Endothelial cell of umbilical vein (primary cell): ENCODE data around the gene CHRNA1. TPM values are rescaled to one million over a fixed set of nuclear protein-coding genes. Genes with fewer than 3 reads are reported as not detected.

Source experiments
- BruUV-seq: library from RNA; stranded (reverse); fragments of 400-500 nt; replicated peaks from 2 replicates; lab custom pipeline; 2021; lab: Mats Ljungman, UMichigan
- CTCF ChIA-PET: fragments of 300-600, 350-600 bp; sonication (Branson Sonifier 250); formaldehyde crosslinking; loops from one replicate; lab custom pipeline; 2021; ENCODE audit warnings: antibody characterized with exemption, inconsistent platforms; lab: Charles Lee
- POLR2A ChIA-PET: fragments of 300-600, 350-600 bp; sonication (Branson Sonifier 250); formaldehyde crosslinking; loops from one replicate; lab custom pipeline; 2021; ENCODE audit warnings: antibody characterized with exemption, inconsistent platforms; lab: Charles Lee
- DNase-seq: peaks from one replicate; pipeline ENCODE4 v3.0.0-alpha.2; 2011; ENCODE audit warnings: low read depth, low spot score
- FAIRE-seq: peaks from 2 replicates; lab custom pipeline; 2011; peaks lifted over from hg19 to GRCh38; lab: Jason Lieb, UNC
- H2AFZ ChIP-seq: 2 replicates; pipeline ENCODE4 v1.6.0; 2012; ENCODE audit warnings: low read depth, low read length, control low read depth, inconsistent platforms
- H3K27ac ChIP-seq: 2 replicates; pipeline ENCODE4 v1.5.1; 2011; ENCODE audit warnings: low read depth, mild to moderate bottlenecking, control low read depth, low read length, moderate library complexity; ENCODE audit not compliant: insufficient read depth
- H3K27me3 ChIP-seq, 2 experiments: 2 replicates each; pipeline versions ENCODE4 v1.6.0 to v1.6.1; 2011; ENCODE audit warnings: low read length in 2 of 2, mixed read lengths in 1 of 2; ENCODE audit not compliant: control insufficient read depth in 2 of 2, insufficient read depth in 2 of 2
- H3K36me3 ChIP-seq, 2 experiments: 2 replicates in 1 of 2; 3 replicates in 1 of 2; pipeline ENCODE4 v1.5.1; 2011; ENCODE audit warnings: low read length in 2 of 2, mild to moderate bottlenecking in 1 of 2, moderate library complexity in 1 of 2; ENCODE audit not compliant: control insufficient read depth in 2 of 2, insufficient read depth in 2 of 2; ENCODE audit errors: extremely low read depth in 1 of 2
- H3K4me1 ChIP-seq: 3 replicates; pipeline ENCODE4 v1.5.1; 2011; ENCODE audit warnings: mild to moderate bottlenecking, low read length; ENCODE audit not compliant: control insufficient read depth, insufficient read depth; ENCODE audit errors: extremely low read depth
- H3K4me2 ChIP-seq: 2 replicates; pipeline ENCODE4 v1.6.1; 2011; ENCODE audit warnings: low read length, control low read depth, mixed read lengths; ENCODE audit not compliant: insufficient read depth
- H3K4me3 ChIP-seq, 3 experiments: fragments of 200-600 bp in 1 of 3; sonication (generic), shearing (Covaris generic) in 1 of 3; replicated peaks in 1 of 3; 2 replicates each; pipeline ENCODE4 v1.5.1; 2011 to 2016; ENCODE audit warnings: control low read depth in 3 of 3, low read length in 3 of 3, mild to moderate bottlenecking in 2 of 3, inconsistent platforms in 1 of 3, low read depth in 1 of 3, moderate library complexity in 1 of 3; ENCODE audit not compliant: insufficient read depth in 1 of 3
- H3K79me2 ChIP-seq: 2 replicates; pipeline ENCODE4 v1.6.0; 2012; ENCODE audit warnings: low read length, inconsistent platforms; ENCODE audit not compliant: control insufficient read depth, insufficient read depth
- H3K9ac ChIP-seq: replicated peaks from 2 replicates; pipeline ENCODE3; 2011; ENCODE audit warnings: low read length, control low read depth; ENCODE audit not compliant: insufficient read depth; ENCODE audit errors: extremely low read depth
- H3K9me1 ChIP-seq: replicated peaks from 3 replicates; pipeline ENCODE4 v1.6.0; 2011; ENCODE audit warnings: mild to moderate bottlenecking, low read length; ENCODE audit not compliant: control insufficient read depth, insufficient read depth; ENCODE audit errors: extremely low read depth
- H3K9me3 ChIP-seq: replicated peaks from 2 replicates; pipeline ENCODE4 v1.5.1; 2012; ENCODE audit warnings: low read length, inconsistent platforms; ENCODE audit not compliant: control insufficient read depth, insufficient read depth
- H4K20me1 ChIP-seq: replicated peaks from 2 replicates; pipeline ENCODE3; 2011; ENCODE audit warnings: mild to moderate bottlenecking, low read length; ENCODE audit not compliant: control insufficient read depth, insufficient read depth; ENCODE audit errors: extremely low read depth
- EZH2 ChIP-seq: IDR thresholded peaks from 2 replicates; pipeline ENCODE4 v1.6.1; 2012; ENCODE audit warnings: borderline replicate concordance, low read depth, mild to moderate bottlenecking, moderate library complexity, low read length, inconsistent platforms; ENCODE audit not compliant: severe bottlenecking
- FOS ChIP-seq: IDR thresholded peaks from 2 replicates; pipeline ENCODE4 v1.6.1; 2011; ENCODE audit warnings: mild to moderate bottlenecking, low read length, moderate library complexity, borderline replicate concordance; ENCODE audit not compliant: insufficient read depth
- GATA2 ChIP-seq: IDR thresholded peaks from 2 replicates; pipeline ENCODE4 v1.7.0; 2011; ENCODE audit warnings: low read depth, mild to moderate bottlenecking, moderate library complexity, mixed read lengths, low read length; ENCODE audit not compliant: insufficient read length, insufficient read depth
- JUN ChIP-seq: IDR thresholded peaks from 2 replicates; pipeline ENCODE4 v1.6.1; 2011; ENCODE audit warnings: borderline replicate concordance, low read depth; ENCODE audit not compliant: insufficient read length, insufficient read depth
- MAX ChIP-seq: IDR thresholded peaks from 2 replicates; pipeline ENCODE4 v1.6.1; 2011; ENCODE audit not compliant: insufficient read depth, insufficient read length
- MYC ChIP-seq: IDR thresholded peaks from one replicate; pipeline ENCODE4 v1.6.1; 2011; ENCODE audit warnings: mild to moderate bottlenecking, low read depth, low read length
- POLR2A ChIP-seq: IDR thresholded peaks from 2 replicates; pipeline ENCODE4 v1.6.1; 2012; ENCODE audit warnings: low read depth, mild to moderate bottlenecking, control low read depth, low read length
- POLR2AphosphoS5 ChIP-seq: IDR thresholded peaks from 2 replicates; pipeline ENCODE4 v1.6.1; 2012; ENCODE audit warnings: low read depth, mild to moderate bottlenecking, control low read depth, low read length, moderate library complexity; ENCODE audit not compliant: insufficient read depth
- dilution Hi-C: fragments of 300-500 bp; cut with MboI; formaldehyde crosslinking; loops from one replicate; pipeline ENCODE4 v1.15.0; 2019; ENCODE audit warnings: low sequenced_read_pairs; ENCODE audit not compliant: extremely low pct_ligation_motif_present
- intact Hi-C: fragments of 100-400 bp; cut with micrococcal nuclease; formaldehyde crosslinking; loops from one replicate; pipeline ENCODE4 v1.10.0; 2022
- polyA plus RNA-seq, 4 experiments: library from polyadenylated mRNA; depleted of rRNA in 3 of 4; stranded (reverse) in 3 of 4; unstranded in 1 of 4; fragments of >200 nt; gene quantifications; 2 replicates each; pipeline versions ENCODE4 v1.2.1 to v1.2.3, GENCODE V29; 2011 to 2012; ENCODE audit warnings: missing spikeins in 1 of 4
- total RNA-seq: library from RNA; stranded (reverse); gene quantifications from 2 replicates; pipeline ENCODE4 v1.2.3, GENCODE V29; 2021

CHRNA1 gene
- total and polyA plus RNA-seq, 2 donors (not counting 3 experiments of a cell fraction or from before 2014, with no cell fraction given) = 11.3 to 18.2 TPM

DNA sequence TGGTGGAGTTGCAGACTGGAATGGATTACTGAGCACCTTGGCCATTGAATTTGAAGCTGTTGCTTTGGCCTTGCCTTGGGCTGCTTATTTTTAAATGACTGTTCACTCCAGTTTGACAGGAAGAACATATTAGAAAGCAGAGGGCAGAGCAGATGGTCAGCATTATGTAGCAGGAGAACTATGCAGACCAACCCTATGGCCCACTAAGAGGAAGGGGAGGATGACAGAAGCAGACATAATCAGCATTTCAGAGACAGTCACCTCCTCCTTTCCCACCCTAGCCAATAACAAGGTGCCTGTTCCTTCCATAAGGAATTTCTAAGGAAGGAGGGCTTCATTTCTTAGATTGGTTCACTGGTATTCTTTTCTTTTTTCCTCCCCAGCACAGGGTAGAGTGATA is 2.4 kb downstream of the CHRNA1 start:
- no peaks in the 10 kb centered on the region for H3K9me3 ChIP-seq
- no peak for TF ChIP-seq JUN
- no peak for TF ChIP-seq EZH2
- no peak for TF ChIP-seq GATA2
- no peak for TF ChIP-seq POLR2AphosphoS5
- no peak for TF ChIP-seq FOS
- no peak for TF ChIP-seq MAX
- no peak for TF ChIP-seq MYC
- no peak for TF ChIP-seq POLR2A
- ChIA-PET CTCF (interaction anchor here (1.0 to 6.6 kb wide), 4 partner anchors 10 to 62 kb away, joined by 3 to 85 read pairs (median 15); no protein-coding TSS in a partner anchor), POLR2A (no interaction called here)
- H3K9ac ChIP-seq = no peak overlapping the region
- dilution Hi-C loops = no loop called here
- no peaks in the 10 kb centered on the region for H3K36me3 ChIP-seq
- H3K4me3 ChIP-seq = no peak overlapping the region
- FAIRE-seq = no peak
- DNase-seq = peak; percentile 68
- no TSS peak for BruUV-seq
- peak overlapping the region; percentile 26 for H2AFZ ChIP-seq
- intact Hi-C loops = loop anchor here (2.0 to 10.0 kb wide), 3 partner anchors 13 to 419 kb away; partner anchors contain the start of genes ATF2 and ATP5MC3
- no peak overlapping the region for H3K27ac ChIP-seq
- no peaks in the 10 kb centered on the region for H3K79me2 ChIP-seq
- peaks cover 23% of the 10 kb centered on the region for H3K4me1 ChIP-seq
- H3K27me3 ChIP-seq = no peaks in the 10 kb centered on the region
- no peaks in the 10 kb centered on the region for H4K20me1 ChIP-seq
- no peaks in the 10 kb centered on the region for H3K9me1 ChIP-seq
- no peak overlapping the region for H3K4me2 ChIP-seq
